ENCODE results near the gene OTOGL.

Gene OTOGL

GRCh38 chr12:80184926-80185325 lies 85.6 kb downstream of the OTOGL start:
- TF ChIP-seq ZFX (IDR thresholded peaks at IDR 0.05; ENCODE audit: borderline replicate concordance) (no peak), CTCF (IDR thresholded peaks at IDR 0.05) (no peak)
- no peak overlapping the region for H3K27ac ChIP-seq

GRCh38 chr12:80186727-80187217 lies 87.4 kb downstream of the OTOGL start:
- H3K27ac ChIP-seq = peak overlapping the region; percentile 40
- no peak for TF ChIP-seq ZFX (IDR thresholded peaks at IDR 0.05; ENCODE audit: borderline replicate concordance)
- TF ChIP-seq CTCF (IDR thresholded peaks at IDR 0.05) = peak; percentile 93

- H3K27ac ChIP-seq = peak overlapping the region; percentile 40; the same call in 1 of the 2 replicates
These were observed 88.3 kb downstream of the OTOGL start for GRCh38 chr12:80187660-80188090.

GRCh38 chr12:80188576-80188975 lies 89.2 kb downstream of the OTOGL start:
- no peak overlapping the region for H3K27ac ChIP-seq
- no peak for TF ChIP-seq ZFX (IDR thresholded peaks at IDR 0.05; ENCODE audit: borderline replicate concordance)
- TF ChIP-seq CTCF (IDR thresholded peaks at IDR 0.05) = no peak

More at GRCh38 chr12:80187660-80188090, 88.3 kb downstream of the OTOGL start:
- TF ChIP-seq CTCF (IDR thresholded peaks at IDR 0.05) (no peak), ZFX (IDR thresholded peaks at IDR 0.05; ENCODE audit: borderline replicate concordance) (no peak)

GRCh38 chr12:80189241-80189640 lies 89.9 kb downstream of the OTOGL start:
- H3K27ac ChIP-seq = peak overlapping the region; percentile 55

GRCh38 chr12:80190001-80190400 lies 90.7 kb downstream of the OTOGL start:
- peak overlapping the region; percentile 55 for H3K27ac ChIP-seq
- TF ChIP-seq CTCF (IDR thresholded peaks at IDR 0.05) (no peak), ZFX (IDR thresholded peaks at IDR 0.05; ENCODE audit: borderline replicate concordance) (no peak)

More at GRCh38 chr12:80189241-80189640, 89.9 kb downstream of the OTOGL start:
- TF ChIP-seq CTCF (IDR thresholded peaks at IDR 0.05) = no peak
- TF ChIP-seq ZFX (IDR thresholded peaks at IDR 0.05; ENCODE audit: borderline replicate concordance) = no peak

- H3K27ac ChIP-seq = no peak overlapping the region
- no peak for TF ChIP-seq CTCF (IDR thresholded peaks at IDR 0.05)
- TF ChIP-seq ZFX (IDR thresholded peaks at IDR 0.05; ENCODE audit: borderline replicate concordance) = no peak
These were observed 92.8 kb downstream of the OTOGL start for GRCh38 chr12:80192087-80192486.
